HepG2 (cell line): ENCODE data around the gene KRT36. TPM values are rescaled to one million over a fixed set of nuclear protein-coding genes. Genes with fewer than 3 reads are reported as not detected.

ENCODE experiments used
- ATAC-seq: fragments of 200-7000 bp; cut with Tn5 transposase; 3 replicates; pipeline ENCODE4 v1.9.1; 2020; ENCODE audit warnings: mild to moderate bottlenecking, moderate library complexity
- BruUV-seq: library from RNA; stranded (reverse); fragments of 400-500 nt; replicated peaks from 2 replicates; lab custom pipeline; 2021; lab: Mats Ljungman, UMichigan
- CTCF ChIA-PET: fragments of 300-600 bp; formaldehyde crosslinking; extraction: SDS; loops from one replicate; lab custom pipeline; 2021; ENCODE audit warnings: low total read pairs, inconsistent platforms, low intra/inter-chr PET ratio; lab: Yijun Ruan, JAX
- POLR2A ChIA-PET: fragments of 350-600 bp; sonication (Branson Sonifier 250); formaldehyde crosslinking; loops from one replicate; lab custom pipeline; 2020; ENCODE audit warnings: antibody characterized with exemption, inconsistent platforms; lab: Yijun Ruan, JAX
- DNase-seq: peaks from one replicate; pipeline ENCODE4 v3.0.0-alpha.2; 2015; ENCODE audit warnings: low spot score
- FAIRE-seq: peaks from 3 replicates; lab custom pipeline; 2011; peaks lifted over from hg19 to GRCh38; lab: Jason Lieb, UNC
- H2AFZ ChIP-seq: one replicate; pipeline ENCODE4 v1.6.1; 2011; ENCODE audit warnings: low read length, inconsistent platforms
- H3K27ac ChIP-seq: fragments of 300-600 bp; 3 replicates; pipeline ENCODE4 v1.8.0; 2011; ENCODE audit warnings: mixed run types, mild to moderate bottlenecking, mixed read lengths, low read length, inconsistent platforms; ENCODE audit not compliant: insufficient read depth; ENCODE audit errors: extremely low read length
- H3K27me3 ChIP-seq, 2 experiments: fragments of 200-600 bp in 1 of 2; 2 replicates in 1 of 2; 3 replicates in 1 of 2; pipeline versions ENCODE4 v1.6.0 to v1.8.0; 2011; ENCODE audit warnings: low read length in 2 of 2, mild to moderate bottlenecking in 2 of 2, moderate library complexity in 2 of 2, inconsistent platforms in 1 of 2; ENCODE audit not compliant: insufficient read depth in 2 of 2, control insufficient read depth in 1 of 2
- H3K36me3 ChIP-seq, 2 experiments: fragments of 200-600 bp in 1 of 2; replicated peaks in 1 of 2; 2 replicates in 1 of 2; 3 replicates in 1 of 2; pipeline versions ENCODE4 v1.5.1 to v1.8.0; 2011; ENCODE audit warnings: low read length in 2 of 2, inconsistent platforms in 1 of 2; ENCODE audit not compliant: insufficient read depth in 2 of 2, control insufficient read depth in 1 of 2
- H3K4me1 ChIP-seq: 2 replicates; pipeline ENCODE4 v1.5.1; 2012; ENCODE audit warnings: low read length, inconsistent platforms; ENCODE audit not compliant: insufficient read depth
- H3K4me2 ChIP-seq: 2 replicates; pipeline ENCODE4 v1.6.0; 2011; ENCODE audit warnings: low read depth, low read length, inconsistent platforms
- H3K4me3 ChIP-seq, 3 experiments: fragments of 200-600 bp in 1 of 3; sonication (generic), shearing (Covaris generic) in 1 of 3; replicated peaks in 1 of 3; 2 replicates each; pipeline ENCODE4 v1.5.1; 2011 to 2016; ENCODE audit warnings: low read length in 3 of 3, inconsistent platforms in 2 of 3, low read depth in 2 of 3, mild to moderate bottlenecking in 2 of 3, control low read depth in 1 of 3, mixed read lengths in 1 of 3; ENCODE audit not compliant: insufficient read depth in 1 of 3
- H3K79me2 ChIP-seq: one replicate; pipeline ENCODE4 v1.6.1; 2011; ENCODE audit warnings: low read length, inconsistent platforms; ENCODE audit not compliant: insufficient read depth
- H3K9ac ChIP-seq: 2 replicates; pipeline ENCODE4 v1.6.0; 2011; ENCODE audit warnings: mild to moderate bottlenecking, low read depth, low read length, inconsistent platforms; ENCODE audit not compliant: insufficient read depth
- H3K9me3 ChIP-seq: 2 replicates; pipeline ENCODE4 v1.5.1; 2012; ENCODE audit warnings: mild to moderate bottlenecking, low read length
- H4K20me1 ChIP-seq: 2 replicates; pipeline ENCODE4 v1.6.0; 2011; ENCODE audit warnings: inconsistent platforms, mild to moderate bottlenecking, low read length, moderate library complexity; ENCODE audit not compliant: insufficient read depth
- WGBS: methylation state at CpG from one replicate; pipeline ENCODE4 v1.1.6; 2017; ENCODE audit warnings: low lambda C conversion rate; 5-methylcytosine and 5-hydroxymethylcytosine counted together
- in situ Hi-C: cut with HindIII; loops from 2 replicates; pipeline ENCODE4 v1.10.0; 2017; ENCODE audit warnings: low pct_unique_long_range_greater_than_20kb; ENCODE audit not compliant: extremely low pct_ligation_motif_present
- intact Hi-C: fragments of 100-400 bp; cut with micrococcal nuclease; formaldehyde crosslinking; loops from one replicate; pipeline ENCODE4 v1.10.0; 2022; ENCODE audit not compliant: unreplicated experiment
- polyA plus RNA-seq, 8 experiments: library from polyadenylated mRNA; depleted of rRNA in 3 of 8; stranded (reverse) in 7 of 8; unstranded in 1 of 8; fragments of >200 nt; fragmentation: Illumina TruSeq in 4 of 8; extraction: Trizol in 4 of 8; gene quantifications; 2 replicates each; pipeline versions ENCODE4 v1.2.1 to v1.2.3, GENCODE V29; 2011 to 2016; ENCODE audit warnings: low read depth in 4 of 8, missing spikeins in 1 of 8, mixed read lengths in 1 of 8; ENCODE audit not compliant: insufficient read depth in 1 of 8
- total RNA-seq, 5 experiments: library from RNA; depleted of rRNA; stranded (reverse); fragments of >200 nt; fragmentation: Illumina TruSeq; extraction: Trizol; gene quantifications; 2 replicates each; pipeline ENCODE4 v1.2.3, GENCODE V29; 2016; ENCODE audit warnings: low read depth in 1 of 5
- TF ChIP-seq, protein P1 (sequence below): sonication (generic); formaldehyde crosslinking; IDR thresholded peaks from 2 replicates; pipeline ENCODE4 v1.4.0; 2020; ENCODE audit warnings: mild to moderate bottlenecking, low read depth, missing genetic modification reagents
- TF ChIP-seq, protein P2 (sequence below): sonication (generic); formaldehyde crosslinking; IDR thresholded peaks from 2 replicates; pipeline ENCODE4 v1.5.1; 2020; ENCODE audit warnings: mild to moderate bottlenecking, missing genetic modification reagents, moderate library complexity

The KRT36 gene
- total and polyA plus RNA-seq, 2 of the 13 experiments (the other 11 are each of a cell fraction or from before 2014, with no cell fraction given), result not detected

DNA sequence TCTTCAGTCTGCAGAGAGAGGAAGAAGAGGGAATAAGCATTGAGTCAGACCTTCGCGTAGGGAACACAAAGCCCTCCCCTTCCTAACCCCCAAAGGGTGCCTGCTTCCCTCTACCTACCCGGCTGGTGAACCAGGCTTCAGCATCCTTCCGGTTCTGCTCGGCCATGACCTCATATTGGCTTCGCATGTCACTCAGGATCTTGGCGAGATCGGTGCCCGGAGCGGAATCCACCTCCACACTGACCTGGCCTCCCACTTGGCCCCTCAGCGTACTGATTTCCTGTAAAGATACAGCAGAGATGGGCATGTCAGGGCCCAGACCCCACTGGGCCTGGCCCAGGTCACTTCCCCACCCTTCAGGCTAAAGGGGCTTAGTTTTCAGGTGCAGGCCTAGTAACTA, 34.6 kb upstream of the KRT36 start:
- in situ Hi-C loops (no loop called here), intact Hi-C loops (loop anchor here (10.0 kb wide), 1 partner anchor 619 kb away; no protein-coding TSS in a partner anchor)
- H3K79me2 ChIP-seq, result peaks cover 7% of the 10 kb centered on the region
- TF ChIP-seq, protein P1, sequence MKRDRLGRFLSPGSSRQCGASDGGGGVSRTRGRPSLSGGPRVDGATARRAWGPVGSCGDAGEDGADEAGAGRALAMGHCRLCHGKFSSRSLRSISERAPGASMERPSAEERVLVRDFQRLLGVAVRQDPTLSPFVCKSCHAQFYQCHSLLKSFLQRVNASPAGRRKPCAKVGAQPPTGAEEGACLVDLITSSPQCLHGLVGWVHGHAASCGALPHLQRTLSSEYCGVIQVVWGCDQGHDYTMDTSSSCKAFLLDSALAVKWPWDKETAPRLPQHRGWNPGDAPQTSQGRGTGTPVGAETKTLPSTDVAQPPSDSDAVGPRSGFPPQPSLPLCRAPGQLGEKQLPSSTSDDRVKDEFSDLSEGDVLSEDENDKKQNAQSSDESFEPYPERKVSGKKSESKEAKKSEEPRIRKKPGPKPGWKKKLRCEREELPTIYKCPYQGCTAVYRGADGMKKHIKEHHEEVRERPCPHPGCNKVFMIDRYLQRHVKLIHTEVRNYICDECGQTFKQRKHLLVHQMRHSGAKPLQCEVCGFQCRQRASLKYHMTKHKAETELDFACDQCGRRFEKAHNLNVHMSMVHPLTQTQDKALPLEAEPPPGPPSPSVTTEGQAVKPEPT (CRISPR knock-in tag), result no peak
- TF ChIP-seq, protein P2, sequence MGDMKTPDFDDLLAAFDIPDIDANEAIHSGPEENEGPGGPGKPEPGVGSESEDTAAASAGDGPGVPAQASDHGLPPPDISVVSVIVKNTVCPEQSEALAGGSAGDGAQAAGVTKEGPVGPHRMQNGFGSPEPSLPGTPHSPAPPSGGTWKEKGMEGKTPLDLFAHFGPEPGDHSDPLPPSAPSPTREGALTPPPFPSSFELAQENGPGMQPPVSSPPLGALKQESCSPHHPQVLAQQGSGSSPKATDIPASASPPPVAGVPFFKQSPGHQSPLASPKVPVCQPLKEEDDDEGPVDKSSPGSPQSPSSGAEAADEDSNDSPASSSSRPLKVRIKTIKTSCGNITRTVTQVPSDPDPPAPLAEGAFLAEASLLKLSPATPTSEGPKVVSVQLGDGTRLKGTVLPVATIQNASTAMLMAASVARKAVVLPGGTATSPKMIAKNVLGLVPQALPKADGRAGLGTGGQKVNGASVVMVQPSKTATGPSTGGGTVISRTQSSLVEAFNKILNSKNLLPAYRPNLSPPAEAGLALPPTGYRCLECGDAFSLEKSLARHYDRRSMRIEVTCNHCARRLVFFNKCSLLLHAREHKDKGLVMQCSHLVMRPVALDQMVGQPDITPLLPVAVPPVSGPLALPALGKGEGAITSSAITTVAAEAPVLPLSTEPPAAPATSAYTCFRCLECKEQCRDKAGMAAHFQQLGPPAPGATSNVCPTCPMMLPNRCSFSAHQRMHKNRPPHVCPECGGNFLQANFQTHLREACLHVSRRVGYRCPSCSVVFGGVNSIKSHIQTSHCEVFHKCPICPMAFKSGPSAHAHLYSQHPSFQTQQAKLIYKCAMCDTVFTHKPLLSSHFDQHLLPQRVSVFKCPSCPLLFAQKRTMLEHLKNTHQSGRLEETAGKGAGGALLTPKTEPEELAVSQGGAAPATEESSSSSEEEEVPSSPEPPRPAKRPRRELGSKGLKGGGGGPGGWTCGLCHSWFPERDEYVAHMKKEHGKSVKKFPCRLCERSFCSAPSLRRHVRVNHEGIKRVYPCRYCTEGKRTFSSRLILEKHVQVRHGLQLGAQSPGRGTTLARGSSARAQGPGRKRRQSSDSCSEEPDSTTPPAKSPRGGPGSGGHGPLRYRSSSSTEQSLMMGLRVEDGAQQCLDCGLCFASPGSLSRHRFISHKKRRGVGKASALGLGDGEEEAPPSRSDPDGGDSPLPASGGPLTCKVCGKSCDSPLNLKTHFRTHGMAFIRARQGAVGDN, result 0 out of 2 replicates have a peak, but pooled peaks have one; percentile 21
- no peak overlapping the region for H3K27ac ChIP-seq
- no peak overlapping the region for H3K9ac ChIP-seq
- ATAC-seq, result no peak
- H3K36me3 ChIP-seq, result peaks cover 0 to 2% of the 10 kb centered on the region in 2 experiments; a peak in 1 of 5 replicates
- no peak for DNase-seq
- no peak for FAIRE-seq
- H3K4me2 ChIP-seq, result no peak overlapping the region
- BruUV-seq, result no TSS peak
- 93% methylated on average over 11 of the region's 11 CpGs for WGBS
- H2AFZ ChIP-seq, result no peak overlapping the region
- H4K20me1 ChIP-seq, result no peaks in the 10 kb centered on the region
- POLR2A ChIA-PET, result no interaction called here
- no peak overlapping the region for H3K4me3 ChIP-seq
- H3K9me3 ChIP-seq, result no peaks in the 10 kb centered on the region
- peaks cover 80% of the 10 kb centered on the region for H3K4me1 ChIP-seq
- CTCF ChIA-PET, result no interaction called here
- H3K27me3 ChIP-seq, result peaks cover 1 to 3% of the 10 kb centered on the region in 2 experiments; a peak in 1 of 5 replicates
